Astrocyte of the spinal cord (primary cell): Measurements from ENCODE around the gene TSR1.

ENCODE experiments used
- DNase-seq: peaks from one replicate; pipeline ENCODE4 v3.0.0; 2011; ENCODE audit warnings: low read depth, low spot score
- H3K4me3 ChIP-seq: 2 replicates; pipeline ENCODE4 v1.5.1; 2011; ENCODE audit warnings: low read depth, mild to moderate bottlenecking, low read length, moderate library complexity
- CTCF ChIP-seq: IDR thresholded peaks from 2 replicates; pipeline ENCODE4 v1.5.1; 2012; ENCODE audit warnings: low read depth, mild to moderate bottlenecking, low read length, inconsistent platforms
- in situ Hi-C: cut with HindIII; loops from 2 replicates; pipeline ENCODE4 v1.10.0; 2017; ENCODE audit warnings: low sequenced_read_pairs

TSR1 gene

GRCh38 chr17:2336215-2336851 lies at the start of gene TSR1:
Gene TSR1, minus strand, starts transcription at chr17:2336457. Its CDS starts 30 bp downstream, at chr17:2336427.
- peak within 1 kb of the TSS; percentile 74 for H3K4me3 ChIP-seq
- DNase-seq: peak; percentile 91
- in situ Hi-C loops: no loop called here
- peak; percentile 19 for TF ChIP-seq CTCF

GRCh38 chr17:2385240-2386210 lies 49.3 kb upstream of the TSR1 start:
- no peak overlapping the region for H3K4me3 ChIP-seq
- no peak for TF ChIP-seq CTCF
- DNase-seq: no peak
- in situ Hi-C loops: no loop called here

- no peak overlapping the region for H3K4me3 ChIP-seq
- no peak for DNase-seq
- no peak for TF ChIP-seq CTCF
- in situ Hi-C loops: no loop called here
Observed at GRCh38 chr17:2384439-2385127, 48.3 kb upstream of the TSR1 start.

- in situ Hi-C loops: no loop called here
- no peak overlapping the region for H3K4me3 ChIP-seq
- TF ChIP-seq CTCF: no peak
- DNase-seq: no peak
Observed at GRCh38 chr17:2383628-2384167, 47.4 kb upstream of the TSR1 start.

- no peak overlapping the region for H3K4me3 ChIP-seq
- no peak for TF ChIP-seq CTCF
- no peak for DNase-seq
- in situ Hi-C loops: no loop called here
Observed at GRCh38 chr17:2380950-2381649, 44.8 kb upstream of the TSR1 start.
